ENCODE results near the gene PNISR.

The PNISR gene

DNA sequence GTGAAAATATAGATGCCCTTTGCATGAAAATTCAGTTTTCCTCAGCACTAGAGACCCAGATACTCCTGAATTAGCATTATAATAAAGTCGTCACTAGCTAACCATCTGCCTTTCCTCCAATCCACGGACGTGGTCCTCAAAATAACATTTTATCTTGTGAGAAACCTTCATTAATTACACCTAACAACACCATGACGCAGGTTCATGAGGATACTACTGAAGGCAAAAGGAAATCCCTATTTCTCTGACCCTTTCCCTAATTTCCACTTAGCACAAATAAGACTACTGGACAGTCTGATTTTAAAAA is 1.3 kb upstream of the PNISR start:
- Histone ChIP-seq H3K9ac (ENCODE audit: low read length) (peak overlapping the region; percentile 95), H3K27ac (ENCODE audit: low read depth, low read length) (peak overlapping the region; percentile 90)

DNA sequence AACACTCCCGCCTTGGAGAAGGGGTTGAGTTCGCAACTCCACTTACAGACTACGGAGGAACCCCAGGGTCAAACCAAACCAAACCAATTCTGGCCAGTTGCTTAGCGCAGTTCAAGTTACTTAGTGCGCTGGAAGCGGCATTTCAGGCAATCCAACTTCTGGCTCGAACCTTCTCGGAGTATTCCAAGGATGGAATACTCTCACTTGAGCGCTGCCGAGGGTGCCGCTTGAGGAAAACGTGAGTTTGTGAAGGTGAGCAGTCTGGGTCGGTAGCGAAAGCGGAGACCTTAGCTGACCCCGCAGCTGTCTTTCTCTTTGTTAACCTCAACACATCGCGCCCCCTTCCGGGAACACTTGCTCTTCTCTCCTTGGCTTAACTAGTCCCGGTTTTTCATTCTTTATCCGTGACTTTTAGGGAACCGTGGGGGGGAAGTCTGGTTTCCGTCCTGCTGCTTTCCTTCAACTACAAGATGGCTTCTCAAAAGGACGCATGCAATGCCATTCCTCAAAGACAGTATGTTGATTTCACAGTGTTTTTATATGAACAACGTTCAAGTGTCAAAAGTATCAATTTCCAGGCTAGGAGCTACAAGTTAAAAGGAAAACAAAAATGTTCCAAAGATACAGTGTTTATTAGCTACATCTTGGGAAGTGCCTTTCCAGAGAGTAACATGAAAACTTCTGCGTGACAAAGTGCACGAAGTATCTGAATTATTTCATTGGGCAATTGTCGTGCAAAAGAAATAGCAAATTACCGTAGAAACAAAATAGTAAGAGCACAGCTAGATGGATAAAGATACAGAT is 741 bp upstream of the PNISR start:
- Histone ChIP-seq H3K4ac (ENCODE audit: low read depth, low read length) (peak overlapping the region; percentile 89), H2BK5ac (ENCODE audit: low read length) (peak overlapping the region; percentile 89), H4K8ac (ENCODE audit: low read depth, low read length) (peak overlapping the region; percentile 30), H3K4me1 (ENCODE audit: control insufficient read depth, low read depth, low read length) (peaks cover 7% of the 10 kb centered on the region), H2AK5ac (ENCODE audit: low read length) (no peak overlapping the region), H3K56ac (ENCODE audit: low read length) (peak overlapping the region; percentile 98), H2BK15ac (replicated peaks; ENCODE audit: low read depth) (no peak overlapping the region), H3K18ac (ENCODE audit: low read length) (peak overlapping the region; percentile 99), H3K36me3 (ENCODE audit: control insufficient read depth, insufficient read depth, low read length) (no peaks in the 10 kb centered on the region), H3K79me2 (ENCODE audit: control insufficient read depth, insufficient read depth, low read length) (peaks cover 37% of the 10 kb centered on the region), H3K9ac (ENCODE audit: low read length) (peak overlapping the region; percentile 95), H3K79me1 (ENCODE audit: low read length) (peaks cover 6% of the 10 kb centered on the region), H3K23ac (ENCODE audit: low read length) (no peak overlapping the region), H3K27ac (ENCODE audit: low read depth, low read length) (peak overlapping the region; percentile 90), H3K4me2 (ENCODE audit: low read length) (peak overlapping the region; percentile 74), H3K4me3 (ENCODE audit: low read length) (peak overlapping the region; percentile 86), H2BK120ac (ENCODE audit: low read depth, low read length) (peak overlapping the region; percentile 35), H4K5ac (ENCODE audit: low read length) (peak overlapping the region; percentile 88), H3K27me3 (ENCODE audit: insufficient read depth, low read length, poor library complexity) (no peaks in the 10 kb centered on the region)
- no CpG with 5 or more reads among the region's 29 CpGs for WGBS (ENCODE audit: extremely low coverage, insufficient coverage, low lambda C conversion rate)
- DNase-seq, result peak; percentile 99

More for the DNA sequence above, 1.3 kb upstream of the PNISR start:
- H3K56ac ChIP-seq (ENCODE audit: low read length), result peak overlapping the region; percentile 98
- peak overlapping the region; percentile 28 for H4K8ac ChIP-seq (ENCODE audit: low read depth, low read length)
- H3K79me2 ChIP-seq (ENCODE audit: control insufficient read depth, insufficient read depth, low read length), result peaks cover 31% of the 10 kb centered on the region
- no peaks in the 10 kb centered on the region for H3K36me3 ChIP-seq (ENCODE audit: control insufficient read depth, insufficient read depth, low read length)
- H2BK15ac ChIP-seq (replicated peaks; ENCODE audit: low read depth), result no peak overlapping the region
- no peak overlapping the region for H3K18ac ChIP-seq (ENCODE audit: low read length)
- H2BK5ac ChIP-seq (ENCODE audit: low read length), result no peak overlapping the region
- peak overlapping the region; percentile 86 for H3K4me3 ChIP-seq (ENCODE audit: low read length)
- no CpG with 5 or more reads among the region's 4 CpGs for WGBS (ENCODE audit: extremely low coverage, insufficient coverage, low lambda C conversion rate)
- H2BK120ac ChIP-seq (ENCODE audit: low read depth, low read length), result no peak overlapping the region
- H3K4me1 ChIP-seq (ENCODE audit: control insufficient read depth, low read depth, low read length), result peaks cover 7% of the 10 kb centered on the region
- no peak overlapping the region for H3K23ac ChIP-seq (ENCODE audit: low read length)
- H3K27me3 ChIP-seq (ENCODE audit: insufficient read depth, low read length, poor library complexity), result no peaks in the 10 kb centered on the region
- peak; percentile 9 for DNase-seq
- peak overlapping the region; percentile 51 for H3K4me2 ChIP-seq (ENCODE audit: low read length)
- no peak overlapping the region for H3K4ac ChIP-seq (ENCODE audit: low read depth, low read length)
- no peak overlapping the region for H2AK5ac ChIP-seq (ENCODE audit: low read length)
- H4K5ac ChIP-seq (ENCODE audit: low read length), result peak overlapping the region; percentile 47
- H3K79me1 ChIP-seq (ENCODE audit: low read length), result peaks cover 6% of the 10 kb centered on the region

- H2BK15ac ChIP-seq (replicated peaks; ENCODE audit: low read depth), result no peak overlapping the region
- H4K8ac ChIP-seq (ENCODE audit: low read depth, low read length), result no peak overlapping the region
- peaks cover 7% of the 10 kb centered on the region for H3K4me1 ChIP-seq (ENCODE audit: control insufficient read depth, low read depth, low read length)
- no peak overlapping the region for H3K4me3 ChIP-seq (ENCODE audit: low read length)
- H3K23ac ChIP-seq (ENCODE audit: low read length), result no peak overlapping the region
- H3K4me2 ChIP-seq (ENCODE audit: low read length), result peak overlapping the region; percentile 16
- H3K18ac ChIP-seq (ENCODE audit: low read length), result no peak overlapping the region
- H3K4ac ChIP-seq (ENCODE audit: low read depth, low read length), result no peak overlapping the region
- H2AK5ac ChIP-seq (ENCODE audit: low read length), result no peak overlapping the region
- no peak overlapping the region for H3K27ac ChIP-seq (ENCODE audit: low read depth, low read length)
- H3K79me1 ChIP-seq (ENCODE audit: low read length), result peaks cover 6% of the 10 kb centered on the region
- no CpG with 5 or more reads among the region's 5 CpGs for WGBS (ENCODE audit: extremely low coverage, insufficient coverage, low lambda C conversion rate)
- DNase-seq, result no peak
- peaks cover 46% of the 10 kb centered on the region for H3K79me2 ChIP-seq (ENCODE audit: control insufficient read depth, insufficient read depth, low read length)
- H3K56ac ChIP-seq (ENCODE audit: low read length), result peak overlapping the region; percentile 30
- H3K36me3 ChIP-seq (ENCODE audit: control insufficient read depth, insufficient read depth, low read length), result no peaks in the 10 kb centered on the region
- no peaks in the 10 kb centered on the region for H3K27me3 ChIP-seq (ENCODE audit: insufficient read depth, low read length, poor library complexity)
- H4K5ac ChIP-seq (ENCODE audit: low read length), result no peak overlapping the region
- H3K9ac ChIP-seq (ENCODE audit: low read length), result peak overlapping the region; percentile 97
- no peak overlapping the region for H2BK120ac ChIP-seq (ENCODE audit: low read depth, low read length)
- no peak overlapping the region for H2BK5ac ChIP-seq (ENCODE audit: low read length)
These were observed 1.1 kb downstream of the PNISR start for GRCh38 chr6:99424022-99424421.

- no CpG with 5 or more reads among the region's 6 CpGs for WGBS (ENCODE audit: extremely low coverage, insufficient coverage, low lambda C conversion rate)
- no peak overlapping the region for H3K4me3 ChIP-seq (ENCODE audit: low read length)
These were observed 2.2 kb downstream of the PNISR start for GRCh38 chr6:99422912-99423311.

GRCh38 chr6:99416892-99417767 is 8.0 kb downstream of the PNISR start:
- H3K4me2 ChIP-seq (ENCODE audit: low read length), result no peak overlapping the region
- no peak overlapping the region for H4K5ac ChIP-seq (ENCODE audit: low read length)
- no peak overlapping the region for H2AK5ac ChIP-seq (ENCODE audit: low read length)
- H3K79me1 ChIP-seq (ENCODE audit: low read length), result peaks cover 2% of the 10 kb centered on the region
- H2BK5ac ChIP-seq (ENCODE audit: low read length), result no peak overlapping the region
- H2BK15ac ChIP-seq (replicated peaks; ENCODE audit: low read depth), result no peak overlapping the region
- H3K4me3 ChIP-seq (ENCODE audit: low read length), result no peak overlapping the region
- no peak overlapping the region for H3K4ac ChIP-seq (ENCODE audit: low read depth, low read length)
- peaks cover 53% of the 10 kb centered on the region for H3K79me2 ChIP-seq (ENCODE audit: control insufficient read depth, insufficient read depth, low read length)
- H3K27me3 ChIP-seq (ENCODE audit: insufficient read depth, low read length, poor library complexity), result no peaks in the 10 kb centered on the region
- H3K56ac ChIP-seq (ENCODE audit: low read length), result no peak overlapping the region
- no peak overlapping the region for H2BK120ac ChIP-seq (ENCODE audit: low read depth, low read length)
- no peak overlapping the region for H4K8ac ChIP-seq (ENCODE audit: low read depth, low read length)
- H3K27ac ChIP-seq (ENCODE audit: low read depth, low read length), result no peak overlapping the region
- DNase-seq, result no peak
- no CpG with 5 or more reads among the region's 9 CpGs for WGBS (ENCODE audit: extremely low coverage, insufficient coverage, low lambda C conversion rate)
- no peak overlapping the region for H3K9ac ChIP-seq (ENCODE audit: low read length)
- H3K23ac ChIP-seq (ENCODE audit: low read length), result no peak overlapping the region
- no peaks in the 10 kb centered on the region for H3K4me1 ChIP-seq (ENCODE audit: control insufficient read depth, low read depth, low read length)
- no peaks in the 10 kb centered on the region for H3K36me3 ChIP-seq (ENCODE audit: control insufficient read depth, insufficient read depth, low read length)
- H3K18ac ChIP-seq (ENCODE audit: low read length), result no peak overlapping the region

More at GRCh38 chr6:99422912-99423311, 2.2 kb downstream of the PNISR start:
- Histone ChIP-seq H3K36me3 (ENCODE audit: control insufficient read depth, insufficient read depth, low read length) (no peaks in the 10 kb centered on the region), H2BK120ac (ENCODE audit: low read depth, low read length) (no peak overlapping the region), H2BK5ac (ENCODE audit: low read length) (no peak overlapping the region), H3K56ac (ENCODE audit: low read length) (no peak overlapping the region), H4K8ac (ENCODE audit: low read depth, low read length) (no peak overlapping the region), H3K23ac (ENCODE audit: low read length) (no peak overlapping the region), H3K9ac (ENCODE audit: low read length) (no peak overlapping the region), H2AK5ac (ENCODE audit: low read length) (no peak overlapping the region), H2BK15ac (replicated peaks; ENCODE audit: low read depth) (no peak overlapping the region), H3K4me1 (ENCODE audit: control insufficient read depth, low read depth, low read length) (peaks cover 7% of the 10 kb centered on the region), H3K79me2 (ENCODE audit: control insufficient read depth, insufficient read depth, low read length) (peaks cover 51% of the 10 kb centered on the region), H3K4ac (ENCODE audit: low read depth, low read length) (no peak overlapping the region), H3K27ac (ENCODE audit: low read depth, low read length) (no peak overlapping the region), H3K79me1 (ENCODE audit: low read length) (peaks cover 6% of the 10 kb centered on the region), H4K5ac (ENCODE audit: low read length) (no peak overlapping the region), H3K18ac (ENCODE audit: low read length) (no peak overlapping the region), H3K27me3 (ENCODE audit: insufficient read depth, low read length, poor library complexity) (no peaks in the 10 kb centered on the region), H3K4me2 (ENCODE audit: low read length) (no peak overlapping the region)
- DNase-seq, result no peak
